Brain microvascular endothelial cell (primary cell): ENCODE measurements around the gene CDK13.

Experiments
- DNase-seq: peaks from one replicate; pipeline ENCODE4 v3.0.0-alpha.2; 2020
- H3K27ac ChIP-seq: fragments of 250-450 bp; sonication (Bioruptor Pico); 2 replicates; pipeline ENCODE4 v1.5.1; 2020; ENCODE audit warnings: mild to moderate bottlenecking, moderate library complexity
- H3K27me3 ChIP-seq: fragments of 250-450 bp; sonication (Bioruptor Pico); replicated peaks from 2 replicates; pipeline ENCODE4 v1.5.1; 2020; ENCODE audit warnings: mild to moderate bottlenecking
- H3K36me3 ChIP-seq: fragments of 250-450 bp; sonication (Bioruptor Pico); replicated peaks from 2 replicates; pipeline ENCODE4 v1.5.1; 2020; ENCODE audit warnings: mild to moderate bottlenecking
- H3K4me3 ChIP-seq: 2 replicates; pipeline ENCODE4 v1.5.1; 2011; ENCODE audit warnings: low read depth, mild to moderate bottlenecking, control low read depth, low read length, moderate library complexity
- CTCF ChIP-seq: IDR thresholded peaks from 2 replicates; pipeline ENCODE4 v1.5.1; 2011; ENCODE audit warnings: low read depth, mild to moderate bottlenecking, moderate library complexity, low read length, control low read depth, inconsistent platforms; ENCODE audit errors: missing control alignments
- in situ Hi-C: cut with HindIII; loops from 2 replicates; pipeline ENCODE4 v1.10.0; 2017; ENCODE audit warnings: low sequenced_read_pairs, low pct_ligation_motif_present

Gene CDK13

GRCh38 chr7:40019558-40019957 lies 69.5 kb downstream of the CDK13 start:
- H3K36me3 ChIP-seq: peaks cover 4% of the 10 kb centered on the region
- no peak for DNase-seq
- in situ Hi-C loops: no loop called here
- no peak overlapping the region for H3K4me3 ChIP-seq
- TF ChIP-seq CTCF: no peak
- H3K27me3 ChIP-seq: no peaks in the 10 kb centered on the region
- H3K27ac ChIP-seq: no peak overlapping the region

- in situ Hi-C loops: no loop called here
- Histone ChIP-seq H3K27me3 (no peaks in the 10 kb centered on the region), H3K4me3 (no peak overlapping the region), H3K36me3 (no peaks in the 10 kb centered on the region), H3K27ac (no peak overlapping the region)
- DNase-seq: no peak
- TF ChIP-seq CTCF: no peak
Measured at GRCh38 chr7:40024048-40024447, 74.0 kb downstream of the CDK13 start.

GRCh38 chr7:40024841-40025240 lies 74.8 kb downstream of the CDK13 start:
- no peak for TF ChIP-seq CTCF
- H3K4me3 ChIP-seq: no peak overlapping the region
- no peaks in the 10 kb centered on the region for H3K27me3 ChIP-seq
- H3K36me3 ChIP-seq: no peaks in the 10 kb centered on the region
- in situ Hi-C loops: no loop called here
- DNase-seq: no peak
- H3K27ac ChIP-seq: no peak overlapping the region

- no peak overlapping the region for H3K27ac ChIP-seq
Measured at GRCh38 chr7:40027545-40027944, 77.5 kb downstream of the CDK13 start.

GRCh38 chr7:40033826-40034225 lies 83.8 kb downstream of the CDK13 start:
- no peak overlapping the region for H3K4me3 ChIP-seq
- H3K36me3 ChIP-seq: no peaks in the 10 kb centered on the region
- no peaks in the 10 kb centered on the region for H3K27me3 ChIP-seq
- in situ Hi-C loops: no loop called here
- no peak for DNase-seq
- H3K27ac ChIP-seq: no peak overlapping the region
- TF ChIP-seq CTCF: no peak

More at GRCh38 chr7:40027545-40027944, 77.5 kb downstream of the CDK13 start:
- no peak overlapping the region for H3K4me3 ChIP-seq
- no peaks in the 10 kb centered on the region for H3K36me3 ChIP-seq
- DNase-seq: no peak
- no peaks in the 10 kb centered on the region for H3K27me3 ChIP-seq
- in situ Hi-C loops: no loop called here
- TF ChIP-seq CTCF: no peak

- in situ Hi-C loops: no loop called here
- TF ChIP-seq CTCF: no peak
Measured at GRCh38 chr7:40041456-40041855, 91.4 kb downstream of the CDK13 start.

More at GRCh38 chr7:40041456-40041855, 91.4 kb downstream of the CDK13 start:
- DNase-seq: no peak
- H3K36me3 ChIP-seq: no peaks in the 10 kb centered on the region
- no peak overlapping the region for H3K4me3 ChIP-seq
- no peaks in the 10 kb centered on the region for H3K27me3 ChIP-seq
- H3K27ac ChIP-seq: no peak overlapping the region
